ENCODE results near the gene CIAO3. TPM values are rescaled to one million over a fixed set of nuclear protein-coding genes. Genes with fewer than 3 reads are reported as not detected.
"Not testable (repeated sequence)": the region's sequence is repeated elsewhere in the genome, so short reads cannot be mapped to it uniquely, and the experiment has no call there.

Gene CIAO3
- total RNA-seq, 1 donor from 2014 or later, result 46.8 TPM

GRCh38 chr16:760545-761343 is 19.9 kb upstream of the CIAO3 start, which contains the start of gene MSLN:
MSLN (plus strand) TSS chr16:760734; CDS start chr16:762681, 1,947 bp downstream.
- intact Hi-C loops (cut with micrococcal nuclease), result no loop called here

- intact Hi-C loops (cut with micrococcal nuclease), result no loop called here
These were observed 19.3 kb upstream of the CIAO3 start for GRCh38 chr16:760065-760464.

GRCh38 chr16:759110-759910 is 18.5 kb upstream of the CIAO3 start:
- intact Hi-C loops (cut with micrococcal nuclease), result no loop called here

GRCh38 chr16:756428-756827 is 15.6 kb upstream of the CIAO3 start:
- intact Hi-C loops (cut with micrococcal nuclease), result no loop called here

- intact Hi-C loops (cut with micrococcal nuclease), result no loop called here
These were observed 13.9 kb upstream of the CIAO3 start for GRCh38 chr16:754656-755055.

- intact Hi-C loops (cut with micrococcal nuclease), result not testable (repeated sequence)
These were observed 13.4 kb upstream of the CIAO3 start for GRCh38 chr16:754121-754607.

GRCh38 chr16:752007-752312 is 11.2 kb upstream of the CIAO3 start:
- intact Hi-C loops (cut with micrococcal nuclease), result no loop called here

- intact Hi-C loops (cut with micrococcal nuclease), result no loop called here
These were observed 10.6 kb upstream of the CIAO3 start for GRCh38 chr16:751152-752006.

GRCh38 chr16:750485-750884 is 9.7 kb upstream of the CIAO3 start:
- intact Hi-C loops (cut with micrococcal nuclease), result no loop called here

- intact Hi-C loops (cut with micrococcal nuclease), result no loop called here
These were observed 8.2 kb upstream of the CIAO3 start for GRCh38 chr16:749010-749409.

GRCh38 chr16:747978-748746 is 7.4 kb upstream of the CIAO3 start:
- intact Hi-C loops (cut with micrococcal nuclease), result no loop called here

- intact Hi-C loops (cut with micrococcal nuclease), result no loop called here
These were observed 5.8 kb upstream of the CIAO3 start for GRCh38 chr16:746637-747036.

GRCh38 chr16:745739-746138 is 4.9 kb upstream of the CIAO3 start:
- intact Hi-C loops (cut with micrococcal nuclease), result no loop called here

- intact Hi-C loops (cut with micrococcal nuclease), result no loop called here
These were observed 3.1 kb upstream of the CIAO3 start for GRCh38 chr16:743794-744500.

- intact Hi-C loops (cut with micrococcal nuclease), result not testable (repeated sequence)
These were observed 2.1 kb upstream of the CIAO3 start for GRCh38 chr16:742894-743293.

GRCh38 chr16:741986-742629 is 1.3 kb upstream of the CIAO3 start:
- intact Hi-C loops (cut with micrococcal nuclease), result no loop called here

- intact Hi-C loops (cut with micrococcal nuclease), result loop anchor here (1.0 kb wide), 2 partner anchors 12 to 26 kb away; no protein-coding TSS in a partner anchor
These were observed 386 bp downstream of the CIAO3 start for GRCh38 chr16:740459-740763.

GRCh38 chr16:739560-740458 is 988 bp downstream of the CIAO3 start:
- intact Hi-C loops (cut with micrococcal nuclease), result loop anchor here (1.0 kb wide), 2 partner anchors 12 to 26 kb away; no protein-coding TSS in a partner anchor

Data from T-helper 1 cell treated with Interleukin-12 subunit alpha and Interleukin-12 subunit beta and Interleukin-4 antibody, amounts not matched to agents 30 ng/mL and 1 ng/mL, for 36 hours (primary cell).